Thyroid gland (tissue), 4 donors: ENCODE results near the gene PCNX1. TPM values are rescaled to one million over a fixed set of nuclear protein-coding genes. Genes with fewer than 3 reads are reported as not detected.

Source experiments
- DNase-seq, 2 donors: peaks; one replicate each; pipeline ENCODE4 v3.0.0-alpha.2; 2019
- H3K27ac ChIP-seq, 3 donors: fragments of 200-600 bp; sonication (generic); 1 replicate in 2 of 3; 2 replicates in 1 of 3; pipeline ENCODE4 v1.5.1; 2016 to 2019; ENCODE audit warnings: mild to moderate bottlenecking in 1 of 3, moderate library complexity in 1 of 3
- H3K27me3 ChIP-seq: fragments of 200-600 bp; sonication (generic); one replicate; pipeline ENCODE4 v1.5.1; 2019
- H3K36me3 ChIP-seq, 2 donors: fragments of 200-600 bp; sonication (generic); one replicate each; pipeline ENCODE4 v1.5.1; 2016 to 2019
- H3K4me1 ChIP-seq, 2 donors: fragments of 200-600 bp; sonication (generic); one replicate each; pipeline ENCODE4 v1.5.1; 2017 to 2019
- H3K4me3 ChIP-seq, 3 donors: fragments of 200-600 bp; sonication (generic); replicated peaks in 1 of 3; 1 replicate in 2 of 3; 2 replicates in 1 of 3; pipeline ENCODE4 v1.5.1; 2016; ENCODE audit warnings: mild to moderate bottlenecking in 1 of 3
- H3K9me3 ChIP-seq: fragments of 200-600 bp; sonication (generic); one replicate; pipeline ENCODE4 v1.5.1; 2017
- CTCF ChIP-seq, 6 experiments: fragments of 200-600 bp in 3 of 6; fragments of 450-650 bp in 3 of 6; sonication (generic) in 3 of 6; IDR thresholded peaks; one replicate each; pipeline ENCODE4 v1.5.1; 2016 to 2019; ENCODE audit warnings: antibody characterized with exemption in 6 of 6, mild to moderate bottlenecking in 2 of 6, inconsistent platforms in 1 of 6, moderate library complexity in 1 of 6
- POLR2A ChIP-seq, 2 donors: fragments of 450-650 bp; IDR thresholded peaks; one replicate each; pipeline ENCODE4 v1.6.1; 2017; ENCODE audit warnings: antibody characterized with exemption in 2 of 2, mild to moderate bottlenecking in 2 of 2, moderate library complexity in 1 of 2
- WGBS, 2 donors: methylation state at CpG; one replicate each; pipeline ENCODE4 v1.1.5; 2017; 5-methylcytosine and 5-hydroxymethylcytosine counted together
- intact Hi-C: fragments of 100-400 bp; cut with DNase I; formaldehyde crosslinking; loops from one replicate; pipeline ENCODE4 v1.15.1; 2023
- total RNA-seq, 4 donors: library from RNA; depleted of rRNA; stranded (reverse); fragments of >200 nt; gene quantifications; one replicate each; pipeline ENCODE4 v1.2.3, GENCODE V29; 2016

Gene PCNX1
- total RNA-seq, 4 donors from 2014 or later = 43.8 to 78.5 (median 69.7) TPM

- intact Hi-C loops = loop anchor here (5.0 kb wide), 1 partner anchor 66 kb away; no protein-coding TSS in a partner anchor
- DNase-seq = no peak
- Histone ChIP-seq H3K9me3 (no peaks in the 10 kb centered on the region), H3K27ac (peak overlapping the region; percentile 89 to 96 (median 95)), H3K27me3 (no peaks in the 10 kb centered on the region), H3K4me1 (peaks cover 17 to 25% of the 10 kb centered on the region in 2 donors), H3K36me3 (no peaks in the 10 kb centered on the region), H3K4me3 (peak overlapping the region; percentile 26 to 84 (median 53))
- TF ChIP-seq POLR2A (IDR thresholded peaks at IDR 0.05) = no peak
- no peak for TF ChIP-seq CTCF (IDR thresholded peaks at IDR 0.05)
- WGBS, 2 donors = 18 to 36% methylated on average over 9 of the region's 9 CpGs
Measured at GRCh38 chr14:70906793-70907175, 475 bp upstream of the PCNX1 start.

GRCh38 chr14:70907996-70908934 is 1.0 kb downstream of the PCNX1 start:
- Histone ChIP-seq H3K36me3 (no peaks in the 10 kb centered on the region), H3K27me3 (no peaks in the 10 kb centered on the region), H3K4me3 (peak overlapping the region; percentile 83 to 93 (median 84)), H3K9me3 (no peaks in the 10 kb centered on the region), H3K4me1 (peaks cover 17 to 25% of the 10 kb centered on the region in 2 donors), H3K27ac (peak overlapping the region; percentile 89 to 96 (median 95))
- 0% methylated on average over 9 to 46 of the region's 87 CpGs for WGBS, 2 donors
- peak; percentile 72 to 73 for DNase-seq
- intact Hi-C loops = loop anchor here (5.0 kb wide), 1 partner anchor 64 kb away; no protein-coding TSS in a partner anchor
- TF ChIP-seq POLR2A (IDR thresholded peaks at IDR 0.05) (peak in 1 of 2 donors; percentile 55), CTCF (IDR thresholded peaks at IDR 0.05) (no peak)

- intact Hi-C loops = loop anchor here (5.0 kb wide), 1 partner anchor 63 kb away; no protein-coding TSS in a partner anchor
- Histone ChIP-seq H3K36me3 (no peaks in the 10 kb centered on the region), H3K27ac (peak overlapping the region; percentile 89 to 96 (median 95)), H3K27me3 (no peaks in the 10 kb centered on the region), H3K4me3 (peak overlapping the region in 2 of 3 donors; percentile 84 to 93), H3K4me1 (peaks cover 17 to 24% of the 10 kb centered on the region in 2 donors), H3K9me3 (no peaks in the 10 kb centered on the region)
- no peak for TF ChIP-seq CTCF (IDR thresholded peaks at IDR 0.05)
- no peak for TF ChIP-seq POLR2A (IDR thresholded peaks at IDR 0.05)
- no peak for DNase-seq
- WGBS, 2 donors = 51 to 56% methylated on average over 4 of the region's 4 CpGs
Measured at GRCh38 chr14:70908935-70909641, 1.8 kb downstream of the PCNX1 start.

- Histone ChIP-seq H3K27ac (no peak overlapping the region), H3K4me1 (peaks cover 17% of the 10 kb centered on the region in 2 donors), H3K4me3 (no peak overlapping the region), H3K27me3 (no peaks in the 10 kb centered on the region), H3K9me3 (no peaks in the 10 kb centered on the region), H3K36me3 (no peaks in the 10 kb centered on the region)
- intact Hi-C loops = loop anchor here (5.0 kb wide), 1 partner anchor 62 kb away; no protein-coding TSS in a partner anchor
- no peak for DNase-seq
- WGBS, 2 donors = 80 to 83% methylated on average over 9 to 10 of the region's 10 CpGs
- no peak for TF ChIP-seq CTCF (IDR thresholded peaks at IDR 0.05)
- no peak for TF ChIP-seq POLR2A (IDR thresholded peaks at IDR 0.05)
Measured at GRCh38 chr14:70909733-70910614, 2.7 kb downstream of the PCNX1 start.
